IPS-NIHi11 (cell line): ENCODE results near the gene NMBR.
"Not testable (repeated sequence)": the region's sequence is repeated elsewhere in the genome, so short reads cannot be mapped to it uniquely, and the experiment has no call there.

Source experiments
- DNase-seq: peaks from one replicate; pipeline ENCODE4 v3.0.0; 2012; ENCODE audit warnings: mixed read lengths, low spot score

The NMBR gene

DNA sequence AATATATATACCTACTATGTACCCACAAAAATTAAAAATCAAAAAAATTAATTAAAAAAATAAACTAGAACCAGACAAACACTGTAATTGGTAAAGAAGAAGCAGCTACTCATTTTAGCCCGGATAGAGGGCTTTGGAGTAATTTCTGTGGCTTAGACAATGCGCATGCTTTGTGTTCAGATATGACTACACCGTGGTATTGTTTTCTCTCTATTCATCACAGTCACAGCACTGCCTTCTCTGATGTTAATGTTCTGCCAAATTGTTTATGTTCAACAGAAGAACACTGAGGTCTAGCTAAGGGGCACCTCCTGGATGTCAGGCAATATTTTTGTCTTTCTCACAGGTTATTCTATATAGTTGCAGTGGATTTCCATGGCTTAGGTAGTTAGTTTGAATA is 91.7 kb downstream of the NMBR start:
- no peak for DNase-seq

DNA sequence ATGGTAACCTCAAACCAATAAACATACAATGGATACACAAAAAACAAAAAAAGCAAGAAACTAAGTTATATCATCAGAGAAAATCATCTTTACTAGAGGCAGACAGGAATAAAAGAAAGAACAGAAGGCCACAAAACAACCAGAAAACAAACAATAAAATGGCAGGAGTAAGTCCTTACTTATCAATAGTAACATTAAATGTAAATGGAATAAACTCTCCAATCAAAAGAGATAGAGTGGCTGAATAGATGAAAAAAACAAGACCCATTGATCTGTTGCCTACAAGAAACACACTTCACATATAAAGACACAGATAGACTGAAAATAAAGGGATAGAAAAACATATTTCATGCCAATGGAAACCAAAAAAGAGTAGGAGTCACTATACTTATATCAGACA is 95.5 kb downstream of the NMBR start:
- no peak for DNase-seq

DNA sequence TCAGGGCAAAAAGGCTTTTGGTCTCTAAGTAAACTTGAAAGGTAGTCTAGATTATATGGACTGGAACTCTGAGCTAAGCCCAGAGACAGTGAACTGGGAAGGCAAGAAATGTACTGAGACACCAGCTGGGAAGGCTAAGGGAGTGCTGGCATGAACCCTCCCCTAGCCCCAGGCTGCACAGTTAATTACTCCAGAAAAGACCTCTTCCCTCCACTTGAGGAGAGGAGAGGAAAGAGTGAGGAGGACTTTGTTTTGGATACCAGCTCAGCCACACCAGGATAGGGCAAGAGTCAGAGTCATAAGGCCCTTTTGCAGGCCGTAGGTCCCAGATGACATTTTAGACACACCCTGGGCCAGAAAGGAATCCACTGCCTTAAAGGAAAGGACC is 98.3 kb downstream of the NMBR start:
- DNase-seq: no peak

GRCh38 chr6:142047934-142048592 is 98.9 kb downstream of the NMBR start:
- no peak for DNase-seq

- no peak for DNase-seq
These were observed 101.3 kb downstream of the NMBR start for GRCh38 chr6:142045380-142046278.

GRCh38 chr6:142035890-142036289 is 111.0 kb downstream of the NMBR start:
- no peak for DNase-seq

DNA sequence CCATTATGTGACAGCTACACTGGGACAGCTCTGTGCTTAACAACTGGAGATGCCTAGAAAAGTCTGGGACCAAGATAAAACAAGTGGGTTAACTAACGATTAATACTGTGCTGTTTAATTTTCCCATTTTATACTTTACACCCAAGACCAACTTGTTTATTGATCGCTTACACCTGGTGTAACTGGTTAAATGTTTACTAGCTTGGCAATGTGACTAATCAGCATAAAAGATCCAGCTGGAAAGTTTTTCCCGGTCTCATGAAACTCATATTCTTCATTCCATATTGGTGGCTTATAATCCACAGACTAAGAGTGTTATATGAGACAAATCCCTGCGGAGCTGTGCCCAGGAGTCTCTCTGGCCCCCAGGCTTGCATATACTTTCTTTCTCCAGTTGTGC is 115.9 kb downstream of the NMBR start:
- no peak for DNase-seq

GRCh38 chr6:142030115-142030619 is 116.8 kb downstream of the NMBR start:
- DNase-seq: no peak

- no peak for DNase-seq
These were observed 118.4 kb downstream of the NMBR start for GRCh38 chr6:142028527-142028926.

GRCh38 chr6:142027804-142028203 is 119.1 kb downstream of the NMBR start:
- not testable (repeated sequence) for DNase-seq

DNA sequence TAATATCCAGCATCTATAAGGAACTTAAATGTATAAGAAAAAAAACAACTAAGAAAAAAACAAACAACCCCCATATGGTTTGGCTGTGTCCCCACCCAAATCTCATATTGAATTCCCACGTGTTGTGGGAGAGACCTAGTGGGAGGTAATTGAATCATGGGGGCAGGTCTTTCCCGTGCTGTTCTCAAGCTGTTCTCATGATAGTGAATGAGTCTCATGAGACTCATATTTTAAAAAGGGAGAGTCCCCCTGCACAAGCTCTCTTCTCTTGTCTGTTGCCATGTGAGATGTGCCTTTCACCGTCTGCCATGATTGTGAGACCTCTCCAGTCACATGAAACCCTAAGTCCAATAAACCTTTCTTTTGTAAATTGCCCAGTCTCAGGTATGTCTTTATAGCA is 119.8 kb downstream of the NMBR start:
- no peak for DNase-seq

GRCh38 chr6:142026471-142026870 is 120.5 kb downstream of the NMBR start:
- no peak for DNase-seq
